Effector memory CD8-positive, alpha-beta T cell (primary cell): ENCODE measurements around the gene IFNA2.
"Not testable (repeated sequence)": the region's sequence is repeated elsewhere in the genome, so short reads cannot be mapped to it uniquely, and the experiment has no call there.

Source experiments
- ATAC-seq: fragments of 150-1000 bp; cut with Tn5 transposase; replicated peaks from 2 replicates; pipeline ENCODE4 v1.10.0; 2021; ENCODE audit warnings: mild to moderate bottlenecking, moderate library complexity
- DNase-seq, 3 experiments: peaks; one replicate each; pipeline ENCODE4 v3.0.0; 2021
- H3K27ac Mint-ChIP-seq, 2 donors: one replicate each; pipeline ENCODE4 v1.8.0; 2022; ENCODE audit warnings: mild to moderate bottlenecking in 2 of 2, mixed read lengths in 2 of 2, moderate library complexity in 2 of 2
- H3K27me3 Mint-ChIP-seq, 2 donors: one replicate each; pipeline ENCODE4 v1.8.0; 2022; ENCODE audit warnings: mixed read lengths in 2 of 2
- H3K36me3 Mint-ChIP-seq: one replicate; pipeline ENCODE4 v1.8.0; 2022; ENCODE audit warnings: mild to moderate bottlenecking, moderate library complexity, mixed read lengths; ENCODE audit not compliant: insufficient read depth
- H3K4me1 Mint-ChIP-seq, 2 donors: one replicate each; pipeline ENCODE4 v1.8.0; 2022; ENCODE audit warnings: low read depth in 2 of 2, mixed read lengths in 2 of 2
- H3K4me3 Mint-ChIP-seq, 2 donors: one replicate each; pipeline ENCODE4 v1.8.0; 2022; ENCODE audit warnings: mild to moderate bottlenecking in 2 of 2, mixed read lengths in 2 of 2, moderate library complexity in 2 of 2
- H3K9me3 Mint-ChIP-seq, 2 donors: one replicate each; pipeline ENCODE4 v1.8.0; 2022; ENCODE audit warnings: mixed read lengths in 2 of 2
- total RNA-seq, 9 experiments: gene quantifications; one replicate each; lab custom pipeline; 2026; lab: John Stamatoyannopoulos, UW

Gene IFNA2
- total RNA-seq: 0 reads per million in 9 experiments

GRCh38 chr9:21385131-21385670, at the start of gene IFNA2:
IFNA2 (minus strand) TSS chr9:21385398; CDS start chr9:21385329, 69 bp downstream.
- H3K4me3 Mint-ChIP-seq: no peak within 1 kb of the TSS

GRCh38 chr9:21435015-21435383, 49.8 kb upstream of the IFNA2 start:
- not testable (repeated sequence) for H3K27ac Mint-ChIP-seq, ATAC-seq, H3K4me3 Mint-ChIP-seq, DNase-seq, H3K4me1 Mint-ChIP-seq, H3K36me3 Mint-ChIP-seq, H3K9me3 Mint-ChIP-seq
- peaks cover 32 to 51% of the 10 kb centered on the region in 2 donors for H3K27me3 Mint-ChIP-seq

More at GRCh38 chr9:21385131-21385670, at the start of gene IFNA2:
- peaks cover 50 to 53% of the 10 kb centered on the region in 2 donors for H3K27me3 Mint-ChIP-seq
- H3K27ac Mint-ChIP-seq: no peak within 1 kb of the TSS
- ATAC-seq (no peak), DNase-seq (no peak)
- no peaks in the 10 kb centered on the region for H3K36me3 Mint-ChIP-seq
- no peaks in the 10 kb centered on the region for H3K9me3 Mint-ChIP-seq
- peaks cover 3 to 10% of the 10 kb centered on the region in 2 donors for H3K4me1 Mint-ChIP-seq

- Mint-ChIP-seq H3K36me3 (no peaks in the 10 kb centered on the region), H3K9me3 (no peaks in the 10 kb centered on the region), H3K27me3 (peaks cover 38 to 57% of the 10 kb centered on the region in 2 donors), H3K4me1 (no peaks in the 10 kb centered on the region), H3K4me3 (no peak overlapping the region), H3K27ac (no peak overlapping the region)
- ATAC-seq (peak; percentile 46), DNase-seq (peak; percentile 41 to 55 (median 51))
Observed at GRCh38 chr9:21434202-21435014, 49.2 kb upstream of the IFNA2 start.

GRCh38 chr9:21432672-21433425, 47.7 kb upstream of the IFNA2 start:
- Mint-ChIP-seq H3K27ac (no peak overlapping the region), H3K4me1 (no peaks in the 10 kb centered on the region), H3K27me3 (peaks cover 50 to 66% of the 10 kb centered on the region in 2 donors), H3K36me3 (no peaks in the 10 kb centered on the region), H3K4me3 (no peak overlapping the region), H3K9me3 (no peaks in the 10 kb centered on the region)
- ATAC-seq: no peak
- DNase-seq: no peak

- ATAC-seq: no peak
- peaks cover 66 to 80% of the 10 kb centered on the region in 2 donors for H3K27me3 Mint-ChIP-seq
- no peak overlapping the region for H3K4me3 Mint-ChIP-seq
Observed at GRCh38 chr9:21429191-21429590, 44.0 kb upstream of the IFNA2 start.

GRCh38 chr9:21428235-21428634, 43.0 kb upstream of the IFNA2 start:
- no peak overlapping the region for H3K27ac Mint-ChIP-seq
- no peak for DNase-seq
- ATAC-seq: no peak
- no peaks in the 10 kb centered on the region for H3K36me3 Mint-ChIP-seq
- peaks cover 68 to 71% of the 10 kb centered on the region in 2 donors for H3K27me3 Mint-ChIP-seq
- H3K4me3 Mint-ChIP-seq: no peak overlapping the region
- H3K4me1 Mint-ChIP-seq: no peaks in the 10 kb centered on the region
- H3K9me3 Mint-ChIP-seq: no peaks in the 10 kb centered on the region

More at GRCh38 chr9:21429191-21429590, 44.0 kb upstream of the IFNA2 start:
- Mint-ChIP-seq H3K36me3 (no peaks in the 10 kb centered on the region), H3K9me3 (no peaks in the 10 kb centered on the region), H3K27ac (no peak overlapping the region), H3K4me1 (no peaks in the 10 kb centered on the region)
- DNase-seq: no peak

GRCh38 chr9:21415493-21416267, 30.5 kb upstream of the IFNA2 start:
- H3K4me1 Mint-ChIP-seq: no peaks in the 10 kb centered on the region
- DNase-seq: no peak
- no peaks in the 10 kb centered on the region for H3K9me3 Mint-ChIP-seq
- H3K27ac Mint-ChIP-seq: no peak overlapping the region
- no peak for ATAC-seq
- no peaks in the 10 kb centered on the region for H3K36me3 Mint-ChIP-seq
- H3K4me3 Mint-ChIP-seq: no peak overlapping the region
- H3K27me3 Mint-ChIP-seq: peaks cover 24 to 39% of the 10 kb centered on the region in 2 donors

GRCh38 chr9:21414220-21414940, 29.2 kb upstream of the IFNA2 start:
- Mint-ChIP-seq H3K4me1 (no peaks in the 10 kb centered on the region), H3K4me3 (no peak overlapping the region), H3K9me3 (no peaks in the 10 kb centered on the region), H3K36me3 (no peaks in the 10 kb centered on the region), H3K27me3 (peaks cover 31 to 45% of the 10 kb centered on the region in 2 donors), H3K27ac (no peak overlapping the region)
- DNase-seq: no peak
- no peak for ATAC-seq

- no peaks in the 10 kb centered on the region for H3K9me3 Mint-ChIP-seq
- no peaks in the 10 kb centered on the region for H3K4me1 Mint-ChIP-seq
- no peak for DNase-seq
- H3K27me3 Mint-ChIP-seq: peaks cover 31 to 45% of the 10 kb centered on the region in 2 donors
- no peak overlapping the region for H3K27ac Mint-ChIP-seq
- no peak overlapping the region for H3K4me3 Mint-ChIP-seq
- ATAC-seq: peak; percentile 55
- no peaks in the 10 kb centered on the region for H3K36me3 Mint-ChIP-seq
Observed at GRCh38 chr9:21413624-21414023, 28.4 kb upstream of the IFNA2 start.

- no peak for DNase-seq
- Mint-ChIP-seq H3K4me3 (no peak overlapping the region), H3K27me3 (peaks cover 31 to 45% of the 10 kb centered on the region in 2 donors), H3K9me3 (no peaks in the 10 kb centered on the region), H3K27ac (no peak overlapping the region), H3K4me1 (no peaks in the 10 kb centered on the region), H3K36me3 (no peaks in the 10 kb centered on the region)
- no peak for ATAC-seq
Observed at GRCh38 chr9:21413151-21413550, 28.0 kb upstream of the IFNA2 start.

GRCh38 chr9:21412107-21412506, 26.9 kb upstream of the IFNA2 start:
- Mint-ChIP-seq H3K27ac (no peak overlapping the region), H3K4me3 (no peak overlapping the region), H3K36me3 (no peaks in the 10 kb centered on the region), H3K27me3 (peaks cover 31 to 52% of the 10 kb centered on the region in 2 donors), H3K4me1 (no peaks in the 10 kb centered on the region), H3K9me3 (no peaks in the 10 kb centered on the region)
- no peak for ATAC-seq
- DNase-seq: no peak

GRCh38 chr9:21408817-21409216, 23.6 kb upstream of the IFNA2 start, which contains the start of gene IFNA8:
IFNA8 (plus strand) TSS chr9:21409117; CDS start chr9:21409177, 60 bp downstream.
- H3K4me3 Mint-ChIP-seq: no peak within 1 kb of the TSS
- H3K9me3 Mint-ChIP-seq: no peaks in the 10 kb centered on the region
- DNase-seq (no peak), ATAC-seq (no peak)
- no peaks in the 10 kb centered on the region for H3K4me1 Mint-ChIP-seq
- H3K36me3 Mint-ChIP-seq: no peaks in the 10 kb centered on the region
- H3K27ac Mint-ChIP-seq: no peak within 1 kb of the TSS
- peaks cover 20 to 33% of the 10 kb centered on the region in 2 donors for H3K27me3 Mint-ChIP-seq
